Endothelial cell of umbilical vein (primary cell): ENCODE measurements around the gene HDLBP. TPM values are rescaled to one million over a fixed set of nuclear protein-coding genes. Genes with fewer than 3 reads are reported as not detected.

Experiments used
- BruUV-seq: library from RNA; stranded (reverse); fragments of 400-500 nt; replicated peaks from 2 replicates; lab custom pipeline; 2021; lab: Mats Ljungman, UMichigan
- CTCF ChIA-PET: fragments of 300-600, 350-600 bp; sonication (Branson Sonifier 250); formaldehyde crosslinking; loops from one replicate; lab custom pipeline; 2021; ENCODE audit warnings: antibody characterized with exemption, inconsistent platforms; lab: Charles Lee
- POLR2A ChIA-PET: fragments of 300-600, 350-600 bp; sonication (Branson Sonifier 250); formaldehyde crosslinking; loops from one replicate; lab custom pipeline; 2021; ENCODE audit warnings: antibody characterized with exemption, inconsistent platforms; lab: Charles Lee
- DNase-seq: peaks from one replicate; pipeline ENCODE4 v3.0.0-alpha.2; 2011; ENCODE audit warnings: low read depth, low spot score
- FAIRE-seq: peaks from 2 replicates; lab custom pipeline; 2011; peaks lifted over from hg19 to GRCh38; lab: Jason Lieb, UNC
- H2AFZ ChIP-seq: 2 replicates; pipeline ENCODE4 v1.6.0; 2012; ENCODE audit warnings: low read depth, low read length, control low read depth, inconsistent platforms
- H3K27ac ChIP-seq: 2 replicates; pipeline ENCODE4 v1.5.1; 2011; ENCODE audit warnings: low read depth, mild to moderate bottlenecking, control low read depth, low read length, moderate library complexity; ENCODE audit not compliant: insufficient read depth
- H3K27me3 ChIP-seq, 2 experiments: 2 replicates each; pipeline versions ENCODE4 v1.6.0 to v1.6.1; 2011; ENCODE audit warnings: low read length in 2 of 2, mixed read lengths in 1 of 2; ENCODE audit not compliant: control insufficient read depth in 2 of 2, insufficient read depth in 2 of 2
- H3K36me3 ChIP-seq, 2 experiments: 2 replicates in 1 of 2; 3 replicates in 1 of 2; pipeline ENCODE4 v1.5.1; 2011; ENCODE audit warnings: low read length in 2 of 2, mild to moderate bottlenecking in 1 of 2, moderate library complexity in 1 of 2; ENCODE audit not compliant: control insufficient read depth in 2 of 2, insufficient read depth in 2 of 2; ENCODE audit errors: extremely low read depth in 1 of 2
- H3K4me1 ChIP-seq: 3 replicates; pipeline ENCODE4 v1.5.1; 2011; ENCODE audit warnings: mild to moderate bottlenecking, low read length; ENCODE audit not compliant: control insufficient read depth, insufficient read depth; ENCODE audit errors: extremely low read depth
- H3K4me2 ChIP-seq: 2 replicates; pipeline ENCODE4 v1.6.1; 2011; ENCODE audit warnings: low read length, control low read depth, mixed read lengths; ENCODE audit not compliant: insufficient read depth
- H3K4me3 ChIP-seq, 3 experiments: fragments of 200-600 bp in 1 of 3; sonication (generic), shearing (Covaris generic) in 1 of 3; replicated peaks in 1 of 3; 2 replicates each; pipeline ENCODE4 v1.5.1; 2011 to 2016; ENCODE audit warnings: control low read depth in 3 of 3, low read length in 3 of 3, mild to moderate bottlenecking in 2 of 3, inconsistent platforms in 1 of 3, low read depth in 1 of 3, moderate library complexity in 1 of 3; ENCODE audit not compliant: insufficient read depth in 1 of 3
- H3K79me2 ChIP-seq: 2 replicates; pipeline ENCODE4 v1.6.0; 2012; ENCODE audit warnings: low read length, inconsistent platforms; ENCODE audit not compliant: control insufficient read depth, insufficient read depth
- H3K9ac ChIP-seq: replicated peaks from 2 replicates; pipeline ENCODE3; 2011; ENCODE audit warnings: low read length, control low read depth; ENCODE audit not compliant: insufficient read depth; ENCODE audit errors: extremely low read depth
- H3K9me1 ChIP-seq: replicated peaks from 3 replicates; pipeline ENCODE4 v1.6.0; 2011; ENCODE audit warnings: mild to moderate bottlenecking, low read length; ENCODE audit not compliant: control insufficient read depth, insufficient read depth; ENCODE audit errors: extremely low read depth
- H3K9me3 ChIP-seq: replicated peaks from 2 replicates; pipeline ENCODE4 v1.5.1; 2012; ENCODE audit warnings: low read length, inconsistent platforms; ENCODE audit not compliant: control insufficient read depth, insufficient read depth
- H4K20me1 ChIP-seq: replicated peaks from 2 replicates; pipeline ENCODE3; 2011; ENCODE audit warnings: mild to moderate bottlenecking, low read length; ENCODE audit not compliant: control insufficient read depth, insufficient read depth; ENCODE audit errors: extremely low read depth
- EZH2 ChIP-seq: IDR thresholded peaks from 2 replicates; pipeline ENCODE4 v1.6.1; 2012; ENCODE audit warnings: borderline replicate concordance, low read depth, mild to moderate bottlenecking, moderate library complexity, low read length, inconsistent platforms; ENCODE audit not compliant: severe bottlenecking
- FOS ChIP-seq: IDR thresholded peaks from 2 replicates; pipeline ENCODE4 v1.6.1; 2011; ENCODE audit warnings: mild to moderate bottlenecking, low read length, moderate library complexity, borderline replicate concordance; ENCODE audit not compliant: insufficient read depth
- GATA2 ChIP-seq: IDR thresholded peaks from 2 replicates; pipeline ENCODE4 v1.7.0; 2011; ENCODE audit warnings: low read depth, mild to moderate bottlenecking, moderate library complexity, mixed read lengths, low read length; ENCODE audit not compliant: insufficient read length, insufficient read depth
- JUN ChIP-seq: IDR thresholded peaks from 2 replicates; pipeline ENCODE4 v1.6.1; 2011; ENCODE audit warnings: borderline replicate concordance, low read depth; ENCODE audit not compliant: insufficient read length, insufficient read depth
- MYC ChIP-seq: IDR thresholded peaks from one replicate; pipeline ENCODE4 v1.6.1; 2011; ENCODE audit warnings: mild to moderate bottlenecking, low read depth, low read length
- POLR2A ChIP-seq: IDR thresholded peaks from 2 replicates; pipeline ENCODE4 v1.6.1; 2012; ENCODE audit warnings: low read depth, mild to moderate bottlenecking, control low read depth, low read length
- POLR2AphosphoS5 ChIP-seq: IDR thresholded peaks from 2 replicates; pipeline ENCODE4 v1.6.1; 2012; ENCODE audit warnings: low read depth, mild to moderate bottlenecking, control low read depth, low read length, moderate library complexity; ENCODE audit not compliant: insufficient read depth
- dilution Hi-C: fragments of 300-500 bp; cut with MboI; formaldehyde crosslinking; loops from one replicate; pipeline ENCODE4 v1.15.0; 2019; ENCODE audit warnings: low sequenced_read_pairs; ENCODE audit not compliant: extremely low pct_ligation_motif_present
- intact Hi-C: fragments of 100-400 bp; cut with micrococcal nuclease; formaldehyde crosslinking; loops from one replicate; pipeline ENCODE4 v1.10.0; 2022
- polyA plus RNA-seq, 4 experiments: library from polyadenylated mRNA; depleted of rRNA in 3 of 4; stranded (reverse) in 3 of 4; unstranded in 1 of 4; fragments of >200 nt; gene quantifications; 2 replicates each; pipeline versions ENCODE4 v1.2.1 to v1.2.3, GENCODE V29; 2011 to 2012; ENCODE audit warnings: missing spikeins in 1 of 4
- total RNA-seq: library from RNA; stranded (reverse); gene quantifications from 2 replicates; pipeline ENCODE4 v1.2.3, GENCODE V29; 2021
- TF ChIP-seq, protein P1 (sequence below), 2 donors: IDR thresholded peaks; 1 replicate in 1 of 2; 2 replicates in 1 of 2; pipeline ENCODE4 v1.5.1; 2011; ENCODE audit warnings: low read length in 2 of 2, mild to moderate bottlenecking in 2 of 2, moderate library complexity in 2 of 2, control low read depth in 1 of 2, inconsistent platforms in 1 of 2, low read depth in 1 of 2; ENCODE audit not compliant: insufficient read depth in 1 of 2; ENCODE audit errors: extremely low read depth in 1 of 2
- TF ChIP-seq, protein P2 (sequence below): IDR thresholded peaks from 2 replicates; pipeline ENCODE4 v1.6.1; 2011; ENCODE audit not compliant: insufficient read depth, insufficient read length

Gene HDLBP
- total and polyA plus RNA-seq, 2 donors (not counting 3 experiments of a cell fraction or from before 2014, with no cell fraction given), result 379 to 569 TPM

DNA sequence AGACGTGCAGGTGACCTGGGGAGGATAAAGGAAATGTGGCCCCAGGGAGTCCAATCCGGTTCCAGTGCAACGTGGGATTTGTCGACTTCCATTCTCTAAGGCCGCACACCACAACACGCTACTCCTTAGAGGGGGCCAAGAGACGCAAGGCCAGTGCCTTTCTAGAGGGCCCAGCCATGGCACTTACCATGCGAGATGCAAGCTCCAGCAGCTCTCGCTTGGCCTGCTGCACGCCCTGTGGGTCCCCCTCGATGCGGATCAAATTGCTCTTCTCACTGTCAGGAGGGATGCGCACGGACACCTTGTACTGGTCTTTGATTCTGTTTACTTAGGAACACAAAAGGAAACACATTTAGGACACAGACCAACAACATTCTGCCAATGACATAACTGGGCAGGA, 65.8 kb downstream of the HDLBP start:
- no peak overlapping the region for H2AFZ ChIP-seq
- H3K4me2 ChIP-seq, result no peak overlapping the region
- H3K9me3 ChIP-seq, result no peaks in the 10 kb centered on the region
- no peak for FAIRE-seq
- DNase-seq, result no peak
- no peaks in the 10 kb centered on the region for H4K20me1 ChIP-seq
- H3K79me2 ChIP-seq, result peaks cover 2% of the 10 kb centered on the region
- H3K36me3 ChIP-seq, result peaks cover 39 to 79% of the 10 kb centered on the region in 2 experiments
- TF ChIP-seq, protein P1, sequence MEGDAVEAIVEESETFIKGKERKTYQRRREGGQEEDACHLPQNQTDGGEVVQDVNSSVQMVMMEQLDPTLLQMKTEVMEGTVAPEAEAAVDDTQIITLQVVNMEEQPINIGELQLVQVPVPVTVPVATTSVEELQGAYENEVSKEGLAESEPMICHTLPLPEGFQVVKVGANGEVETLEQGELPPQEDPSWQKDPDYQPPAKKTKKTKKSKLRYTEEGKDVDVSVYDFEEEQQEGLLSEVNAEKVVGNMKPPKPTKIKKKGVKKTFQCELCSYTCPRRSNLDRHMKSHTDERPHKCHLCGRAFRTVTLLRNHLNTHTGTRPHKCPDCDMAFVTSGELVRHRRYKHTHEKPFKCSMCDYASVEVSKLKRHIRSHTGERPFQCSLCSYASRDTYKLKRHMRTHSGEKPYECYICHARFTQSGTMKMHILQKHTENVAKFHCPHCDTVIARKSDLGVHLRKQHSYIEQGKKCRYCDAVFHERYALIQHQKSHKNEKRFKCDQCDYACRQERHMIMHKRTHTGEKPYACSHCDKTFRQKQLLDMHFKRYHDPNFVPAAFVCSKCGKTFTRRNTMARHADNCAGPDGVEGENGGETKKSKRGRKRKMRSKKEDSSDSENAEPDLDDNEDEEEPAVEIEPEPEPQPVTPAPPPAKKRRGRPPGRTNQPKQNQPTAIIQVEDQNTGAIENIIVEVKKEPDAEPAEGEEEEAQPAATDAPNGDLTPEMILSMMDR (IDR thresholded peaks at IDR 0.05; ENCODE audit: extremely low read depth in 1 of 2, insufficient read depth in 1 of 2, low read depth in 1 of 2, low read length in 2 of 2), result no peak
- TF ChIP-seq, protein P2, sequence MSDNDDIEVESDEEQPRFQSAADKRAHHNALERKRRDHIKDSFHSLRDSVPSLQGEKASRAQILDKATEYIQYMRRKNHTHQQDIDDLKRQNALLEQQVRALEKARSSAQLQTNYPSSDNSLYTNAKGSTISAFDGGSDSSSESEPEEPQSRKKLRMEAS, result no peak
- TF ChIP-seq POLR2A (no peak), EZH2 (no peak), GATA2 (no peak), FOS (no peak), POLR2AphosphoS5 (no peak), JUN (no peak), MYC (no peak)
- ChIA-PET POLR2A (no interaction called here), CTCF (no interaction called here)
- H3K4me3 ChIP-seq, result no peak overlapping the region
- no peaks in the 10 kb centered on the region for H3K4me1 ChIP-seq
- H3K9me1 ChIP-seq, result no peaks in the 10 kb centered on the region
- H3K27ac ChIP-seq, result no peak overlapping the region
- H3K9ac ChIP-seq, result no peak overlapping the region
- intact Hi-C loops, result no loop called here
- BruUV-seq, result no TSS peak
- H3K27me3 ChIP-seq, result no peaks in the 10 kb centered on the region
- dilution Hi-C loops, result no loop called here
